ENCODE data around the gene CNGA3. TPM values are rescaled to one million over a fixed set of nuclear protein-coding genes. Genes with fewer than 3 reads are reported as not detected.

CNGA3 gene
- polyA plus RNA-seq, 2 of the 4 experiments (the other 2 are of a cell fraction), result not detected

- CTCF ChIA-PET, result interaction anchor here (0.8 kb wide), 1 partner anchor 117 kb away, joined by 3 read pairs; no protein-coding TSS in a partner anchor
- ATAC-seq (no peak), FAIRE-seq (no peak)
Observed at GRCh38 chr2:98310010-98310409, 36.2 kb upstream of the CNGA3 start.

GRCh38 chr2:98311090-98311489 lies 35.2 kb upstream of the CNGA3 start:
- ATAC-seq (no peak), DNase-seq (ENCODE audit: low read depth in 1 of 2, low spot score in 1 of 2) (no peak), FAIRE-seq (no peak)
- 51% methylated on average over 3 of the region's 3 CpGs for WGBS (ENCODE audit: missing lambda C conversion rate)
- no peaks in the 10 kb centered on the region for H3K9me3 ChIP-seq
- no peaks in the 10 kb centered on the region for H3K4me1 ChIP-seq
- no peak overlapping the region for H3K4me3 ChIP-seq
- TF ChIP-seq MAFK (IDR thresholded peaks at IDR 0.05; ENCODE audit: partially characterized antibody), result peak; percentile 93
- no peak for TF ChIP-seq FOSL2 (IDR thresholded peaks at IDR 0.05)
- no peak for TF ChIP-seq FOSL2 (CRISPR knock-in tag; IDR thresholded peaks at IDR 0.05)
- ChIA-PET POLR2A (no interaction called here), CTCF (interaction anchor here (1.1 kb wide), 1 partner anchor 74 kb away, joined by 3 read pairs; no protein-coding TSS in a partner anchor)
- no peak overlapping the region for H3K4me2 ChIP-seq
- H3K27ac ChIP-seq, result no peak overlapping the region

More at GRCh38 chr2:98310010-98310409, 36.2 kb upstream of the CNGA3 start:
- H3K9me3 ChIP-seq, result no peaks in the 10 kb centered on the region
- H3K4me3 ChIP-seq, result no peak overlapping the region
- no peaks in the 10 kb centered on the region for H3K4me1 ChIP-seq
- H3K27ac ChIP-seq, result no peak overlapping the region
- WGBS (ENCODE audit: missing lambda C conversion rate), result 9% methylated on average over 4 of the region's 4 CpGs
- H3K4me2 ChIP-seq, result no peak overlapping the region
- DNase-seq (ENCODE audit: low read depth in 1 of 2, low spot score in 1 of 2), result no peak
- TF ChIP-seq ATOH8 (CRISPR knock-in tag; IDR thresholded peaks at IDR 0.05; ENCODE audit: low read depth) (no peak), ZC3H11A (IDR thresholded peaks at IDR 0.05) (no peak), MAZ (IDR thresholded peaks at IDR 0.05; ENCODE audit: borderline replicate concordance, low read depth, low read length) (no peak), POLR2A (IDR thresholded peaks at IDR 0.05; ENCODE audit: low read length) (no peak), HOXB5 (CRISPR knock-in tag; IDR thresholded peaks at IDR 0.05) (no peak), ZNF302 (CRISPR knock-in tag; IDR thresholded peaks at IDR 0.05) (no peak), FOXS1 (CRISPR knock-in tag; IDR thresholded peaks at IDR 0.05) (no peak)
- POLR2A ChIA-PET, result no interaction called here

- 54% methylated on average over 32 of the region's 33 CpGs for WGBS (ENCODE audit: missing lambda C conversion rate)
- Histone ChIP-seq H3K9me3 (no peaks in the 10 kb centered on the region), H3K4me1 (no peaks in the 10 kb centered on the region), H3K27ac (no peak overlapping the region), H3K4me3 (no peak overlapping the region), H3K4me2 (no peak overlapping the region)
- CTCF ChIA-PET, result interaction anchor here (0.7 to 1.1 kb wide), 2 partner anchors 73 to 505 kb away, joined by 3 read pairs; no protein-coding TSS in a partner anchor
- FAIRE-seq (no peak), ATAC-seq (peak in 1 of 2 experiments; percentile 61; a peak in 3 of 6 replicates), DNase-seq (ENCODE audit: low read depth in 1 of 2, low spot score in 1 of 2) (no peak)
- no peak for TF ChIP-seq EHF (CRISPR knock-in tag; IDR thresholded peaks at IDR 0.05)
- TF ChIP-seq RFX5 (IDR thresholded peaks at IDR 0.05), result no peak
- TF ChIP-seq CBX8 (IDR thresholded peaks at IDR 0.05), result no peak
- no peak for TF ChIP-seq RCOR1 (IDR thresholded peaks at IDR 0.05; ENCODE audit: low read depth, low read length)
- TF ChIP-seq BHLHE40 (IDR thresholded peaks at IDR 0.05; ENCODE audit: low read depth, low read length), result no peak
- no peak for TF ChIP-seq HOXB13 (CRISPR knock-in tag; IDR thresholded peaks at IDR 0.05; ENCODE audit: low read depth)
- no peak for TF ChIP-seq SREBF2 (IDR thresholded peaks at IDR 0.05)
- TF ChIP-seq MAZ (IDR thresholded peaks at IDR 0.05; ENCODE audit: borderline replicate concordance, low read depth, low read length), result no peak
- POLR2A ChIA-PET, result no interaction called here
Observed at GRCh38 chr2:98311771-98312545, 34.3 kb upstream of the CNGA3 start.

- Histone ChIP-seq H3K9me3 (no peaks in the 10 kb centered on the region; the same call in 2 of the 3 replicates), H3K4me2 (no peak overlapping the region), H3K27ac (no peak overlapping the region), H3K4me1 (no peaks in the 10 kb centered on the region), H3K4me3 (no peak overlapping the region)
- ChIA-PET CTCF (no interaction called here), POLR2A (no interaction called here)
- FAIRE-seq, result no peak
- ATAC-seq, result no peak
- DNase-seq (ENCODE audit: low read depth in 1 of 2, low spot score in 1 of 2), result no peak
- 59% methylated on average over 8 of the region's 8 CpGs for WGBS (ENCODE audit: missing lambda C conversion rate)
- no peak for TF ChIP-seq EHF (CRISPR knock-in tag; IDR thresholded peaks at IDR 0.05)
- TF ChIP-seq RFX5 (IDR thresholded peaks at IDR 0.05), result no peak
- TF ChIP-seq RARB (CRISPR knock-in tag; IDR thresholded peaks at IDR 0.05), result no peak
- no peak for TF ChIP-seq MYC (IDR thresholded peaks at IDR 0.05; ENCODE audit: borderline replicate concordance, low read length)
- no peak for TF ChIP-seq CTCF (IDR thresholded peaks at IDR 0.05)
- TF ChIP-seq NPAS2 (CRISPR knock-in tag; IDR thresholded peaks at IDR 0.05; ENCODE audit: borderline replicate concordance), result no peak
- TF ChIP-seq EHMT2 (IDR thresholded peaks at IDR 0.05; ENCODE audit: low read depth), result no peak
- no peak for TF ChIP-seq CBX8 (IDR thresholded peaks at IDR 0.05)
- no peak for TF ChIP-seq PBX3 (IDR thresholded peaks at IDR 0.05)
- no peak for TF ChIP-seq CHD2 (IDR thresholded peaks at IDR 0.05; ENCODE audit: low read length, partially characterized antibody)
- no peak for TF ChIP-seq ZNF302 (CRISPR knock-in tag; IDR thresholded peaks at IDR 0.05)
- TF ChIP-seq TFCP2L1 (CRISPR knock-in tag; IDR thresholded peaks at IDR 0.05), result no peak
- TF ChIP-seq HOXB13 (CRISPR knock-in tag; IDR thresholded peaks at IDR 0.05; ENCODE audit: low read depth), result no peak
- no peak for TF ChIP-seq JUN (IDR thresholded peaks at IDR 0.05)
Observed at GRCh38 chr2:98313492-98314250, 32.6 kb upstream of the CNGA3 start.
